Islet of Langerhans (tissue), 1 donor: Measurements from ENCODE around the gene XAF1.
"Not testable (repeated sequence)": the region's sequence is repeated elsewhere in the genome, so short reads cannot be mapped to it uniquely, and the experiment has no call there.

Experiments
- FAIRE-seq: peaks from one replicate; lab custom pipeline; 2011; peaks lifted over from hg19 to GRCh38; lab: Jason Lieb, UNC

XAF1 gene

GRCh38 chr17:6755281-6755680 lies 565 bp upstream of the XAF1 start:
- no peak for FAIRE-seq

- FAIRE-seq = no peak
These were observed 682 bp downstream of the XAF1 start for GRCh38 chr17:6756425-6757031.

GRCh38 chr17:6757747-6758146 lies 1.9 kb downstream of the XAF1 start:
- FAIRE-seq = no peak

GRCh38 chr17:6761779-6762178 lies 5.9 kb downstream of the XAF1 start:
- FAIRE-seq = no peak

DNA sequence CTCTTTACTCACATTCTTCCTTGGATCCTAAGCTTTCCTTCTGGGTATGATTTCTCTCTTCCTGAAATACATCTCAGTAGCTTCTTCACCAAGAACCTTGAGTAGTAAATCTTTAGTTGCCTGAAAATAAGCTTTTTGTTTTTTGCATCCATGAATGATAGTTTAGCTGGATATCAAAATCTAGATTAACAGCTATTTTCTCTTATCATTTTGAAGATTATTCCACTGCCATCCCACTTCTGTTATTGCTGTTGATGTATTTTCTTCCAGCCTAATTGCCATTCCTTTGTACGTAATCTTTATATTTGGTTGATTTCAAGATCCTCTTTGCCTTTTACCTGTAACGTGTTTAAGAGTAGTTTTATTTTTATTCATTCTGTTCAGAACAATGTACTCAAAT lies 12.6 kb downstream of the XAF1 start:
- FAIRE-seq = no peak

GRCh38 chr17:6772016-6772415 lies 16.2 kb downstream of the XAF1 start:
- FAIRE-seq = no peak

DNA sequence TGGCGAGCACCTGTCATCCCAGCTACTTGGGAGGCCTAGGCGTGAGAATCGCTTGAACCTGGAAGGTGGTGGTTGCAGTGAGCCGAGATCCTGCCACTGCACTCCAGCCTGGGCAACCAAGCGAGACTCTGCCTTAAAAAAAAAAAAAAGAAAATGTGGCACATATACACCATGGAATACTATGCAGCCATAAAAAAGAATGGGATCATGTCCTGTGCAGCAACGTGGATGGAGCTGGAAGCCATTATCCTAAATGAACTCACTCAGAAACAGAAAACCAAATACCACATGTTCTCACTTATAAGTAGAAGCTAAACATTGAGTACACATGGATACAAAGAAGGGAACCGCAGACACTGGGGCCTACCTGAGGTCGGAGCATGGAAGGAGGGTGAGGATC lies 19.1 kb downstream of the XAF1 start:
- FAIRE-seq = not testable (repeated sequence)

DNA sequence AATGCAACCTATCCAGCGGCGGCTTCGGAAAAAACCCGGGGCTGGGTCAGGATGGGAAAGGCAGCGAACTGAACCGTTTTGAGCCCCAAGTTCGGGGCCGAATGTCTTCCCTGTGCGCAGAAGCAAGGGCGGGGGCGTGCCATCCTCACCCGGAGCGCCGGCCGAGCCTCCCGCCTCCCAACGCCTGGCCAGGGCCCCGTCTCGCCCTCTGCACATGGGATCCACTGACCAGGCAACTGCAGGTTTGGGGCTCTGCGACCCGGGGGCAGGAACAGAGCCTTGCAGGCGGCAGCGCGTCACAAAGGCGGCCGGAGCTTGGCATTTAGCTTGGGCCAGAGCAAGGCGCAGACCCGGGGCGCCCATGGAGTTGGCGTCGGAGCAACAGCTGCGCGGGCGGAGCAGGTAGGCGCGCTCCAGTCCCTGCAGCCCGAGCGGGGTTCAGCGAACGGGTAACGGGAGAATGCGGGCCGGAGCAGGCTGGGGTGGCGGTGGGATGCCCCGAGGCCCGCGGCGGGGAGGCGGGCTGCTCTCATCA lies 20.1 kb downstream of the XAF1 start, which contains the start of gene FBXO39:
FBXO39 (plus strand) TSS at position 345 of the 535 bp plus-strand sequence. CDS start 3,654 bp downstream, outside the sequence.
- FAIRE-seq = no peak

GRCh38 chr17:6779411-6779810 lies 23.6 kb downstream of the XAF1 start:
- no peak for FAIRE-seq

DNA sequence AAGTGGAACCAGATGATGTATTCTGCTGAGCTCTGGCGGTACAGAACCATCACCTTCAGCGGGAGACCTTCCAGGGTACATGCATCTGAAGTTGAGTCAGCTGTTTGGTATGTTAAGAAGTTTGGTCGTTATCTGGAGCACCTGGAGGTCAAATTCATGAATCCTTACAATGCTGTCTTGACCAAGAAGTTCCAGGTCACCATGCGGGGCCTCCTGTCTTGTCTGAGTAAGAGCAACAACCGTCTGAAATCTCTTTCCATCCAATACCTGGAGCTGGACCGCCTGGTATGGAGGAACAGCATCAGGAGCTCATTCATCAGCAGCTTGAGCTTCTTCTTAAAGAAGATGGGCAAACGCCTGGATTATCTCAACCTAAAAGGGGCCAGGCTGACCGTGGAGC lies 24.2 kb downstream of the XAF1 start:
- no peak for FAIRE-seq

GRCh38 chr17:6780886-6781285 lies 25.0 kb downstream of the XAF1 start:
- no peak for FAIRE-seq

- no peak for FAIRE-seq
These were observed 26.4 kb downstream of the XAF1 start for GRCh38 chr17:6782244-6782643.

DNA sequence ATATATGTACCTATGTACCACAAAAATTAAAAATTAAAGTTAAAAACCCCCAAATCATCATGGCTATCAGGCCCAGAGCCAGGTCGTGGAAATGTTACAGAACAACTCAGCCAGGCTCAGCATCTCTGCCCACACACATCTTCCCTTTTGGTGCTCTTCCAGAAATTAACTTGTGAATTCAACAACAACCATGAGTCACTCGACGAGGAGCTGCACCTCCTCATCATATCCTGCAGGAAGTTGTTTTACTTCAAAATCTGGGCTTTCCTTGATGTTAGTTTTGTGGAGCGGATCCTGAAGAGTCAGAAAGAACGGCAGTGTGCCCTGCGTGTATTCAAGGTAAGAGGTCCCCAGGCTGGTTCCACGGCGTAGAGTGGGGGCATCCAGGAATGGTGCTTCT lies 30.8 kb downstream of the XAF1 start:
- no peak for FAIRE-seq

- FAIRE-seq = no peak
These were observed 31.3 kb downstream of the XAF1 start for GRCh38 chr17:6787081-6787693.

DNA sequence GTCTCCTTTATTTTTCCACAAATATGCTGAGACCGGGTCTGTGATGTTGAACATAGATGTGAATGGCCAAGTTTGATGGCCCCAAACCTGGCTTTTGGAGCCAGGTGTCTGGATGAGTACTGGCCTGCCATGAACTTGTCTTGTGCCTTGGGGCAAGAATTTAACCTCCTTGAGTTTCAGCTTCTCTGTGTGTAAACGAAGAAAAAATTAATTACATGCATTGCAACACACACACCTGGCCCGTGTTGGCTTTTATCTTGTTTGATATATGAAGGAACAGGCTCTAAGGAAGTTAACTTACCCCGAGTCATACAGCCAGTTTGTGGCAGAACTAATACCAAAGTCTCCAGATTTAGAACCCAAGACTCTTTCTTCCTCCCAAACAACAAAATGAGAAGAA lies 33.3 kb downstream of the XAF1 start:
- no peak for FAIRE-seq

DNA sequence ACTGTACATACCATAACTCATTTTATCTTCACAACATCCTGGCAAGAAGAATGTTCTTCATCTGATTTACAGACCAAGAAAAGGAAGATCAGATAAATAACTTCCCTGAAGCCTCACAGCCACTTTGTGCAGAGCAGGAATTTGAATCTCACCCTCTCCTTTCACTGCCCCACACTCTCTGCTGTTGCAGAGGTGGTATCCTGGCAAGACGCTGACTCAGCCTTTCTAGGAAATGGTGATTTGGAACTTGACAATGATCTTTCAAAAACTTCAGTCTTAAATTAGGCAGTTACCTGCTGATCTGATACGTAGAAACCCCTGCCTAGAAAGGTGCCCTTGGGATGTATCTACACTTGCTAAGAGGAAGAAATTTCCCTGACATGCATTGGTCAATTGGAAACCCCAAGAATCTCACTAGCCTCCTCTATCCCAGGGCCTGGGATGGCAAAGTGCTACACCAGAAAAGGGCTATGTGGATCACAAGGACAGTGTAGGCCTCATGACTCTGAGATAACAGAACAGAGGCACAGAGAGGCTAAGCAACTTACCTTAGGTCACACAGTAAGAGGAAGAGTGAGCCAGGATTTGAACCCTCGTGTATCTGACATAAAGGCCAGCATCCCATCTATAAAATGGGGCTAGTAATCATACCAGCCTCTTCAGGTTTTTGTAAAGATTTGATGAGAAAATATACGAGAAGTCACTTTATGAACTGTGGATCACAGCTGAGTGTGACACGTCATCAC lies 38.1 kb downstream of the XAF1 start:
- FAIRE-seq = no peak

- FAIRE-seq = no peak
These were observed 40.4 kb downstream of the XAF1 start for GRCh38 chr17:6796017-6796886.

DNA sequence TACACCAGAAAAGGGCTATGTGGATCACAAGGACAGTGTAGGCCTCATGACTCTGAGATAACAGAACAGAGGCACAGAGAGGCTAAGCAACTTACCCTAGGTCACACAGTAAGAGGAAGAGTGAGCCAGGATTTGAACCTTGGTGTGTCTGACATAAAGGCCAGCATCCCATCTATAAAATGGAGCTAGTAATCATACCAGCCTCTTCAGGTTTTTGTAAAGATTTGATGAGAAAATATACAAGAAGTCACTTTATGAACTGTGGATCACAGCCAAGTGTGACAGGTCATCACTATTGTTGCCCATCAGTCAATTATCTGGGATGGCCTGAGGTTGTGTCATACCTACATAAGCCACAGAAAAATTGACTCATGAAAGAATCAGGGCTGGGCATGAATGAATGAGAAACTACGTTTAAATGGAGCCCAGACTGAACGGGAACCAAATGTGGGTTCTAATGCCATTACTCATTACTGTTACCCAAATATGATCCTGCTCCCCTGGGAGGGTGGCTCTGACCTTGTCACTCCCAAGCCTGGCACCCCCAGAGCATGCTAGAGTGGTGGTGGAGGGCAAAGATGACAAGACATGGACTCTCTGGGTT lies 41.1 kb downstream of the XAF1 start:
- FAIRE-seq = no peak

GRCh38 chr17:6797718-6798351 lies 42.0 kb downstream of the XAF1 start:
- no peak for FAIRE-seq

GRCh38 chr17:6799738-6800137 lies 43.9 kb downstream of the XAF1 start:
- no peak for FAIRE-seq

DNA sequence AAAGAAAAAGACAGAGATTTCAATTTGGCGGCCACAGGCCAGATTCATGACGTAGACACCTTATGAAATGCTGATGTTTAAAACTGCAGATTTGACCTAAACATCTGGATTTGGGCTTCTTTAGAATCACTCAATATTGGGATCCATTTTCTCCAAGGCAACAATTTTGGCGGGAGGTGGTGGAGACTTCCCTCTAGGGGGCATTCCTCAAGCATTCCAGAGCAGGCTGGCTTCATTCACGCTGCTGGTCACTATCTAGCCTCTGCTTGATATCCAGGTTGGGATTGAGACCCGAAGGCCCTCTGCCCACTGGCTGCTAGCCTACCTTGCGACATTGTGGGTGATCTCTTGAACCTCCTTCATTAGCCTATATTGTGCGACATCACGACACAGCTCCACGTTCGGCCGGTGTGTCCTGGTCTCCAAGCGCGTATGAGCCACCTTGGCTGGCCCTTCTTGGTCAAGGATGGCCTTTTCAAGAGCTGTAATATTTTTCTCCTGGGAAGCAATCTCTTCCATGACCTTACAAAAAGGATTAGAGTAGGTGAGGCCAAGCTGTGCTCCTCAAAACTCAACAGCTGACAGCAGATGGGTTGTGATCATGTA lies 44.7 kb downstream of the XAF1 start:
- FAIRE-seq = no peak
